GM11168 (cell line): Measurements from ENCODE around the gene CRYZL1.

Source experiments
- in situ Hi-C: fragments of 300-500 bp; cut with MboI; formaldehyde crosslinking; loops from one replicate; pipeline ENCODE4 v1.12.0; 2022; ENCODE audit warnings: low sequenced_read_pairs; ENCODE audit not compliant: unreplicated experiment

CRYZL1 gene

DNA sequence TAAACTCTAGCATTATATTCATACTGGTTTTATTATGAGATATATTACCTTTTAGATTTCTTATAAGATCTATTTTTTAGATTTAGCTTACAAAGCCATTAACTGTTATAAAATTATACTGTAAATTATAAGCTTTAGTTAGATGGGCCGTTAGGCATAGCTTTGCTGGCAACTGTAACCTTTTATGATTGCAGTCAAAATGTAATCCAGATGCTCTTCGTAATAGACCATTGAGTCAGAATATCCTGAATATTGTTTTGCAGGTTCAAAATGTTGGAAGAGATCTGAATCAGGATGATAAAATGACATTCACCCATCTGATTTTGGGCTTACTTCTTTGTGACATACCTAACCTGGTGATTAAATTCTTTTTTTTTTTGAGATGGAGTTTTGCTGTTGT is 21.7 kb upstream of the CRYZL1 start:
- in situ Hi-C loops: no loop called here

DNA sequence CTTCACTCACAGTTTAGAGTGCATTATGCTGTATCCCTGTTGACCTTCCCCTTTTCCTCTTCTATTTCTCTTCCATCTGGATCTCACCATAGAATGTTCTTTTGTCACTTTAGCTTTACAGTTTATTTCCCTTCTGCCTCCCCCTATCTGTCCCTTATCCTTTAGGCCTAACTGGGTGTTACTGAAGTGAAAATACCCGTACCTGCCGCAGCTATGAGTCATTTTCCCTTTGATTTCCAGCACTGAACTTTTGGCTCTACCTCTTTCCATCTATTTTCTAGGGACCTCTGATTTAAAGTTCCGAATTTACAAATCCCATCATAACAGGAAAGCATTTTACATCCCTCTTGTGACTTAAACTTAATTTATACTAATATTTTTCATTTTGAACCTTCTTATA is 20.5 kb upstream of the CRYZL1 start:
- in situ Hi-C loops: no loop called here

DNA sequence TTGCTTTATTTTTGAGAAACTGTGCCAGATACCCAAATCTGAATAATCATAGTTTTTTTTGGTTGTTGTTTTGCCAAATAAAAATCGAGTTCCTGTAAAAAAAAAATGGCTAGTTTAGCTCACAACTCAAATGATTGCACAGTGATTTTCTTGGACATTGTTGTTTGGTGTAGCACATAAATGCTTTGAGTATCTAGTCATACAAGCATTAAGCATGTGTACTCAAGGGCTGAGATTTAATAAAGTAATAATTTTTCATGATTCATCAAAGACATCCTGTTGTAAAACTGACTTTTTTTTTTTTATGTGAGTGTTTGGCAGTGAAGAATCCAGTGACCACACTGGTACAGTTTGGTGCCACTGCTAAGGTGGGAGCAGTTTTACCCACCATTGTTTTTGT is 19.6 kb upstream of the CRYZL1 start:
- in situ Hi-C loops: no loop called here

DNA sequence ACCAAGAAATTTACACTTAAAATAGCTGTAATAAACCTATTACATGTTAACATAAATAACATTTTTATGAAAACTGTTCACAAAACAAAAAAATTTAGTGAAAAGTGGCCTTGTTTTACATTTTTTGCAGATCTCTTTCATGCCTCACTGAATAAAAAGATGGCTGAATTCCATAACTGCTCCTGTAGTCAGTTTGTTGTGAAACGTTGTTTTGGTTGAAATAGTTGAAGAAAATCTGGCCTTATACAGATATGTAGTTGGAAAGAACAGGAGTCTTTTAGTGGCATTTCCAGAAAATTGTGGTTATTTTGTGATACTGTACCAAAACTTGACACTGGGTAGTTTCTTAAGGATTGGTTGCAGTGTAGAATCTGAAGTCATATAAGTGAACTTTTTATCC is 18.9 kb upstream of the CRYZL1 start:
- in situ Hi-C loops: no loop called here

DNA sequence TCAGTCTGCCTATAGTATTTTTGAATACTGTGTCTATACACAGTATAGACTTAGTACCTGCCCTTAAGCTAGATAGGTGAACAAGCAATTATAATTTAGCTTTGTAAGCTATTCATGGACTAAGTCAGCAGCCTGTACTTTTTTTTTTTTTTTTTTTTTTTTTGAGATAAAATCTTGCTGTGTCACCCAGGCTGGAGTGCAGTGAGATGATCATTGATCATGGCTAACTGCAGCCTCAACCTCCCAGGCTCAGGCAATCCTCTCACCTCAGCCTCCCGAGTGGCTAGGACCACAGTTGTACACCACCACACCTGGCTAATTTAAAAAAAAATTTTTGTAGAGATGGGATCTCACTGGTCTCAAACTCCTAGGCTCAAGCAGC is 18.0 kb upstream of the CRYZL1 start:
- in situ Hi-C loops: no loop called here

DNA sequence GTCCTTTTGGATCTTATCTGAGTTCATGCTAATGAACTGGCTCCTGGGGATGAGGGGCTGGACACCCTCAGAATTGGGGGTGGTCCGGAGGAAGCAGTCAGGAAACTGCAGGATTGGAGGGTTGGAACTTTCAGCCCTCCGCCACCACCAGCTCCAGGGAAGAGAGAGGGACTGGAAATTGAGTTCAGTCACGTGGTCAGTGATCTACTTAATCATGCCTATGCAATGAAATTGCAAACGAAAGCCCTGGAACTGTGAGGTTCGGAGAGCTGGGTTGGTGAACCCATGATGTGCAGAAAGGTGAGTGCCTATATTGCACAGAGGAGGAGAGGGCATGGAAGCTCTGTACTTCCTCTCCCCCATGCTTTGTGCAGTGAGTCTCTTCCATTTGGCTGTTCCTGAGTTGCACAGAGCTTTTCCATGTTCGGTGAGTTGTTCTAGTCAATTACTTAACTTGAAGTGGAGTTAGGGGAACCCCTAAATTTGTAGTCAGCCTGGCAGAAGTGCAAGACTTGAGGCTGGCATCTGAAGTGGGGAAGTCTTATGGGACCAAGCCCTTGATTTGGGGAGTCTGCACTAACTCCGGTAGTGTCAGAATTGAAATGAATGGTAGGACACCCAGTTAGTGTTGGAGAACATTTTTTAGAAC is 17.5 kb upstream of the CRYZL1 start:
- in situ Hi-C loops: no loop called here

DNA sequence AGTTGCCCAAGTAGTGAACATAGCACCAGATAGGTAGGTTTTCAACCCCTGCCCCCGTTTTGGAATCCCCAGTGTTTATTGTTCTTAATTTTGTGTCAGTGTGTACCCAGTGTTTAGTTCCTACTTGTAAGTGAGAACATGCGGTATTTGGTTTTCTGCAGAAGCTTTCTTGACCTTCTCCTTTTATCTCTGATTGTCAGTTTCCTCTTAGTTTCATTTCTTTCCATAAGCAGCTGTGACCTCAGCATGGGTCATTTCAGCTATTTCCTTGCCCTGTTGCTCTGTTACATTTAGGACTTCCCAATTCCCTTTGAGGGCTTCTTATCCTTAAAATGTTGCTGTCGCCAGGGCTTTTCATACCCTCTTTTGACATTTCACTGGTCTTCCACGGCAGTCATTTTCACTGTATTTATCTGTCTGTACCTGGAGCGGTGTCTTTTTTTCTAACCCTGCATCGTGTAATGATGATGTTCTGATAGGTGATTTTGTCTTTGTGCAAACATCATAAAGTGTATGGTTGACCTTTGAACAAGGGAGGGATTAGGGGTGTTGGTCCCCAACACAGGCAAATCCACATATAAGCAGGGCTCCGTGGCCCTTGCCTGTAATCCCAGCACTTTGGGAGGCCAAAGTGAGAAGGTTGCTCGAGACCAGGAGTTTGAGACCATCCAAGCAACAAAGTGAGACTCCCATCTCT is 15.7 kb upstream of the CRYZL1 start:
- in situ Hi-C loops: no loop called here

DNA sequence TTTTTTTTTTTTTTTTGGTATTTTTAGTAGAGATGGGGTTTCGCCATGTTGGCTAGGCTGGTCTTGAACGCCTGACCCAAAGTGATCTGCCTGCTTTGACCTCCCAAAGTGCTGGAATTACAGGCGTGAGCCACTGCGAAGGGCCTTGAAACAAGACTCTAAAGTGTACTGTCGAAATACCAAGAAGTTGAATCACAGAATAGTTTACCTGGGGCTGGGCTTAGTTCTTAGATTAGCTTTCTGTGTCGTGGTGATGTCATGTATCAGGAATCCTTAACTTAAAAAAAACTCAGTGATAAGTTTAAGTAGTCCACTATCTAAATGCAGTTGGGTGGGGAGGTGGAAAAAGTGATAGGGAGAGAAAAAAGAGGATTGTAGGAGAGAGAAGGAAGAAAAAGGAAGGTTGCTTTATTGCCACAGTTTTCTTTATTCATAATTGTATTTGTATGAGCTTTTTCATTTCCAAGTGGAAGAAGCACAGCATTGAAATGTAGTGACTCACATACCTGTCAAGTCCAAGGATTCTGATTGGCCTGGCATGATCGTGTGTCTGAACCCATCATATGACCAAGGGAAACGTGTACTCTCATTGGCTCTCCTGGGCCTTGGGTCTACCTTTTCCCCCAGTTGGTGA is 14.2 kb upstream of the CRYZL1 start:
- in situ Hi-C loops: no loop called here

DNA sequence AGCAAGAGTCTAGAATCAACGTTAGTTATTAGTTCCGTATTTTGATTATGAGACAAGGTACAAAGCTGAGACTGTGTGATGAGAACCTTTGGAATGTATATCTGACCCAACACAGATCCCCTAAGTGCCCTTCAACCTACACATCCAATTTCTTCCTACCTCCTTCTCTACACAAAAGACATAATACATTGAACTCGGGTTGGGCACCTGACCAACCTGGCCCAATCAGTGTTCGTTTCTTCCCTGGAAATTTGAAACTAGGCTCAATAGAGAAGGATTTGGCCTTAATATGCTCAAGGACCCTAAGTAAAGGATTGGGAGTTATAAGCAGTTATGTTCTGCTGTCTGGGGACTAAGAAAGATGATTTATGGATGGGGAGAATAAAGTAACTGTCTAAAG is 12.9 kb upstream of the CRYZL1 start:
- in situ Hi-C loops: no loop called here

DNA sequence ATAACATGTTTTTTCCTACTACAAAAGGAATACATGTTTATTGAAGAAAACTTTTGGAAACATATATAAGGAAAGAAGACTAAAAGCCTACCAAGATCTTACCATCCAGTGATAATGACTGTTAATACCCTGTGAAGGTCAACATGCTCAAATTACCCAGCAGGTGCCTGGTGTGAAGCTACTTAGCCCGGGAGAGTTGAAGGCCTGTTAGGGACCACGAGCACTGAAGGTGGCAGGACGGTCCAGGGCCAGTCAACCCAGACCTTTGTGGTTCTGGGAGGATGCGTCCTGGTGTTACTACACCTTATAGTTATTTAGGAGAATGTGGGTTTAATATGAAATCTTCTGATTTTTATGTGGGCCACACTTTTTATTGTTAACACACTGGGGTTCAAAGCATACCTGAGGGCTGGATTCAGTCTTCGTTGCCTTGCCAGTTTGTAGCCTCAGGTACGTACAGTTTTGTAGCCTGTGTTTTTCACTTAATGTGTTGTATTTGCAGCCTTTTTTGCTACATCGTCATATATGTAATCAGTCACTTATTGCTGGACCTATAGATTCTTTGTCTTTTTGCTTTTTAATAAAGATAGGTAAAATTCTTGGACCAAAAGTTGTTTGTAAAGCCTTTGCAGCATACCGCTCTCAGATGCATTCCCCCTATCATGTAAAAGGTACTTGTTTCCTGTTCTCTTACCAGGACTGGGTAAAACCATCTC is 10.6 kb upstream of the CRYZL1 start:
- in situ Hi-C loops: no loop called here

DNA sequence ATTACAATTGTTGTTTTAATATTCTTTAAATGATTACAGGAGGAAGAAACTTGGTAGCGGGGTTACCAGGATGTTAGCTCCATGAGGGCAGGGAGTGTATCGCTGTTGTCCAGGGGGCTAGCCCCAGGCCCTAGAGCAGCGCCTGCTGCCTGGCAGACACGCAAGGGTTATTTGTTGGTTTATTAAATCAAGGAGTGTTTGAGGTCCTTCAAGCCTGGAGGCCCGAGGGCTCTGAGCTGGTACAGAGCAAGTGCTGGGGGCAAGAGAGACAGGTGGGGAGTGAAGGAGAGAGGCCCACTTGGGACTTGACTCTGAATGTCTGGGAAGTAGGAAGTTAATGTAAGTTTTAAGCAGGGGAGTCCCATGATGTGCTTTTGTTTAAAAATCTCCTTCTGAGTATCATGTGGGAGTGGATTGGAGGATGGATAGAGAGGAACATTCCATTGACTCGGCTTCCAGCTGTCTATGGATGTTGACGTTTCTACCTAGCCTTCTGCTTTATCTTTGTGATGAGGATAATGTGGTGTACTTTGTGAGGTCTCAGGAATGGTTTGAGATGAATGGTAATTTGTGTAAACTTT is 9.5 kb upstream of the CRYZL1 start:
- in situ Hi-C loops: no loop called here

DNA sequence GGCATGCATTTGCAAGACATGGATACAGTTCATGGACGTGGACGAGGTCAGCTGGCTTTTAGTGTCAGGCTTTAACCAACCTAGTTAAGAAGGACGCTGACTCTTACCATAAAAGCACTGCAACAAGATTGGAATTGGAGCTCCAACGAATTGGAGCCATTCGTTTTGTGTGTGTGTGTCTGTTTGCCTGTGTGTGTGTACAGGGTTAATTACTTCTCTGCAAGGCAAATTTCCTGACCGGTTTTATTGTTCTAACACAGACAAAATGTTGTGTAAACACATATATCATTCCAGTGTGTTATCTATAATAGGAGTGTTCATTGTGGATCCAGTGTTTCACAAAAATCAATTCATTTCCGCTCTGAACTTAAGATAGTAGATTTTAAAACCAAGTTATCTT is 8.7 kb upstream of the CRYZL1 start:
- in situ Hi-C loops: no loop called here

DNA sequence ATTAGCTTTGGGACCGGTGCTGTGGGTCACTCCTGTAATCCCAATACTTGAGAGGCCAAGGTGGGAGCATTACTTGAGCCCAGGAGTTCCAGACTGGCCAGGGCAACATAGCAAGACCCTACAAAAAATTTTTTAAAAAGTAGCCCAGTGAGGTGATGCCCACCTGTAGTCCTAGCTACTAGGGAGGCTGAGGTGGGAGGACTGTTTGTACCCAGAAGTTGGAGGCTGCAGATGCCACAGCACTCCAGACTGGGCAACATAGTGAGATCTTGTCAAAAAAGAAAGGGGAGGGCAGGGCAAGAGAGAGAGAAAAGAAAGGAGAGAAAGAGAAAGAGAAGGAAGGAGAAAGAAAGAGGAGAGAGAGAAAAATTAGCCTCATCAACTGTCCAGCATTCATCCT is 7.0 kb upstream of the CRYZL1 start:
- in situ Hi-C loops: no loop called here

DNA sequence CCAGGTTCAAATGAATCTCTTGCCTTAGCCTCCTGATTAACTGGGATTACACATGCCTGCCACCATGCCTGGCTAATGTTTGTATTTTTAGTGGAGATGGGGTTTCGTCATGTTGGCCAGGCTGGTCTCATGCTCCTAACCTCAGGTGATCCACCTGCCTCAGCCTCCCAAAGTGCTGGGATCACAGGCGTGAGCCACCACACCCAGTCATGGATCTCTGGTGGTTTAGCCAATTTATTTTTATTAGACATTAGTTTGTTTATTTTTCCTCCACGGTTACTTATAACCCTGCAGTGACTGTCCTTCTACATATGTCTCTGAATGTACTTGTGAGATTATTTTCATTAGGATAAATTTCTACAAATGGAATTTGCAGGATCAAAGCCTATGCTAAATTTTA is 6.0 kb upstream of the CRYZL1 start:
- in situ Hi-C loops: no loop called here

DNA sequence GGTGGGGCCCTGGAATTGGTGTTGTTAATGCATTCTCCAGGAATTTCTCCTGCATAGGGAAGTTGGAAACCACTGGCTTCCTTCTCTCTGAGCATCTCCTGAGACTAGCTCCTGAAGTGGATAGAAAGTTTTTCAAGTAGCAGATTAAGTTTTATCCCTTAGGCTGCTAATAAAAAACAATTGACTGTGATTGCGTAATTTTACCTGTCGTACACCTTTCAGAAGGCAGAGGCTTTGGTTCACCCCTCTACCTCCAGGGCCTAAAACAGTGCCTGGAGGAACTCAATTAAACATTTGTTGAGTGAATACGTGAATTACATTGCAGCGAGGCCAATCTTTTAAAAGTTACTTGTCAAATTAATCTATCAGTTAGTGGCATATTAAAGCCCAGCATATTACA is 4.2 kb upstream of the CRYZL1 start:
- in situ Hi-C loops: no loop called here

DNA sequence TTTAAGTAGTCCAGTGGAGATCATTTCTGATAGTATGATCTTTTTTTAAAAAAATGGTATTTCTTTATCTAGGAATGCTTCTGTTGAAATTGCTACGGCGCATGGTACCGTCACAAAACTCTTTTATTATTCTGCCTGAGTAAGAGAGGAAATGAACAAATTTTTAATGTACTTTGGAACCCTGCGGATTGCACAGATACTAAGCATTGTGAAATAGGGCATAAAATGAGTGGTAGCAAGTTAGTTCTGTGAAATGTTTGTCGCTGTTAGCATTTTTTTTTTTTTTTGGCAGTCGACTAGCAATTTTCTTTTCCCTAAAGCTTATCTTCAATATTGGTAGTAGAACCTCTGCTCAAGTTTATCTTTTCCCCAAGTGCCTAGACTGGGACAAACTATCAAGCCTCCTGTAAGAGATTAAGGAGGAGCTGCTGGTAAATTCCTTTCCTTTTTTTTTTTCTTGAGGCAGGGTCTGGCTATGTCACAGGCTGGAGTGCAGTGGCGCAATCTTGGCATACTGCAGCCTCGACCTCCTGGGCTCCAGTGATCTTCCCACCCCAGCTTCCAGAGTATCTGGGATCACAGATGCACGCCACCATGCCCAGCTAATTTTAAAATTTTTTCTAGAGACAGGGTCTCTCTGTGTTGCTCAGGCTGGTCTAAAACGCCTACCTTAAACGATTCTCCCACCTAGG is 3.0 kb upstream of the CRYZL1 start:
- in situ Hi-C loops: no loop called here

DNA sequence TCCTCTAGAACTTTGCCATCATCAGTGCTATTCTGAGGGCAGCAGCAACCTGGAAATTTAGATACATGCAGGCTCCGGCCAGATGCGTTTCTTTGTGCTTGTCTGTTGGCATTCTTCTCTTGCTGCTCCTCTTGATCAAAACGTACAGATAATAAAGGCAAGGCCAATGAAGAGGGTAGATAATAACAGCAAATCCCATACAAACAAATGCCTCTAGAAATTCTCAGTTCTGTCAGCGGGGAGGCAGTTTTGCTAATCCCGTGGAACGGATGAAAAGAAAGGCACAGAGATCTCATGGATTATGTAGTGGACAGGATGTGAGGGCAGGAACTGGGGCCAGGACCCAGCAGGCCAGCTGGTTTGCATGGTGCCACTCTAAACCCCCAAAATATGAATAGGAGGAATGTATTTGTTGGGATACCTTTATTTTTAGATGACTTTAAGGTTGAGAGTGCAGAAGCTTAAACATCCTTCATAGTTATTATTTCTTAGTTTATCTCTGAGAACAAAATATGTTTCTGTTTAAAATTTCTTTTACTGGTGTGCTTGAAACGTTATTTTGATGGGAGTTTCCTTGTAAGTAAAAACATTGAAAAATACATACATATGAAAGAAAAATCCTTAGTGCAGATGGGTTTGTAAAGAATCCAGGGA is 2.2 kb upstream of the CRYZL1 start:
- in situ Hi-C loops: no loop called here

DNA sequence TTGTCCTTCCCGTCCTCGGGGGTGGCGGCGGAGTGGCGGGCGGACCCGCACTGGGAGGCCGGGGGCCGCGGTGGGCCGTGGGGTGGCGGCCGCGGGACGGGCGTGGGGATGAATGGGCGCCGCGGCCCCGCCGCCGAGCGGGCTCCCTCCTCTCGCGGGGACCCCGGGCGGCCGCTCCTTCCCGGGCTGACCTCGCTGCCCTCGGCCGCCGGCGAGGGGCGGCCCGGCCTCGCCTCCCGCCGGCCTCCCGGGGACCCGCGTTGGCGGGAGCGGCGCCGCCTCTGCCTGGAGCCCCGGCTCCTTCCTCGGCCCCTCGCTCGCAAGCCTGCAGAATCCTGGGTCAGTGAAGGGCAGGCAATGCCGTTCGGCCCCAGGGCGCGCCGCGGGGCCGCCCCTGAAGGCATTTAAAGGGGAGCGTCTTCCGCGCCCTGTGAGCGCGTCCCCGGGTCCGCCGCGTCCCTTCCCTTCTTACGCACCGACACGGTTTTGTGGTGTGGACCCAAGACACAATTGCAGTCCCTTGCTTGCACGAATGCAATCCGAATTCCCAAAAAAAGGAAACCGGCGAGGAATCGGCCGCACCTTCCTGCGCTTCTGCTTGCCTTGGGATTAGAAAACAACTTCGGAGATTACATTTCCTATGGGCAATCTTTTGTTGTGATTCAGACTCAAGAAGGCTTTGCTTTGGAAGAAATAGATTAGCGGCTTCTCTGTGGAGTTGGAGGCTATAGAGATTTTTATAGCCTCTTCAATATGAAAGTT is 1.5 kb upstream of the CRYZL1 start:
- in situ Hi-C loops: no loop called here
